ENCODE measurements around the gene WDR46. TPM values are rescaled to one million over a fixed set of nuclear protein-coding genes. Genes with fewer than 3 reads are reported as not detected.

WDR46 gene
- total and polyA plus RNA-seq, 12 donors = 44.0 to 139 (median 57.7) TPM

DNA sequence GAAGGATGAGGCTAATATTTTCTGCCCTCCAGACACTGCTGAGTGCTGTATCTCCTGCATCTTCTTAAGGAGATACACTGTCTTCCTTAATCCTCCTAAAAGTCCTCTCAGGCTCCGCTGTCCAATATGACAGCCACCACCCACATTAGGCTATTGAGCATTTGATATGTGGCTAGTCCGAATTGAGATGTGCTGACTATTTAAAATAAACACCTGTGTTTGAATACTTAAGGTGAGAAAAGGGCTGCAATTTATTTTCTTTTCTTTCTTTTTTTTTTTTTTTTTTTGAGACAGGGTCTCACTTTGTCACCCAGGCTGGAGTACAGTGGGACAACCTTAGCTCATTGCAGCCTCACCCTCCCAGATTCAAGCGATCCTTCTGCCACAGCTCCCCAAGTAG is 12.8 kb upstream of the WDR46 start:
- H3K36me3 ChIP-seq (replicated peaks in 1 of 2) = peaks cover 0 to 48% of the 10 kb centered on the region in 2 donors
- intact Hi-C loops (cut with DNase I) = no loop called here

GRCh38 chr6:33299237-33299944 is 10.4 kb upstream of the WDR46 start:
- no peaks in the 10 kb centered on the region for H3K9me3 ChIP-seq (replicated peaks in 1 of 3)
- peaks cover 21 to 26% of the 10 kb centered on the region in 2 donors for H3K4me1 ChIP-seq (replicated peaks in 1 of 2)
- WGBS, 4 donors = 0 to 1% (median 0%) methylated on average over 13 to 54 of the region's 54 CpGs
- peaks cover 0 to 48% of the 10 kb centered on the region in 2 donors for H3K36me3 ChIP-seq (replicated peaks in 1 of 2)
- H3K27me3 ChIP-seq = no peaks in the 10 kb centered on the region
- peak; percentile 61 to 79 for TF ChIP-seq POLR2A (IDR thresholded peaks at IDR 0.05)
- TF ChIP-seq, protein P1, sequence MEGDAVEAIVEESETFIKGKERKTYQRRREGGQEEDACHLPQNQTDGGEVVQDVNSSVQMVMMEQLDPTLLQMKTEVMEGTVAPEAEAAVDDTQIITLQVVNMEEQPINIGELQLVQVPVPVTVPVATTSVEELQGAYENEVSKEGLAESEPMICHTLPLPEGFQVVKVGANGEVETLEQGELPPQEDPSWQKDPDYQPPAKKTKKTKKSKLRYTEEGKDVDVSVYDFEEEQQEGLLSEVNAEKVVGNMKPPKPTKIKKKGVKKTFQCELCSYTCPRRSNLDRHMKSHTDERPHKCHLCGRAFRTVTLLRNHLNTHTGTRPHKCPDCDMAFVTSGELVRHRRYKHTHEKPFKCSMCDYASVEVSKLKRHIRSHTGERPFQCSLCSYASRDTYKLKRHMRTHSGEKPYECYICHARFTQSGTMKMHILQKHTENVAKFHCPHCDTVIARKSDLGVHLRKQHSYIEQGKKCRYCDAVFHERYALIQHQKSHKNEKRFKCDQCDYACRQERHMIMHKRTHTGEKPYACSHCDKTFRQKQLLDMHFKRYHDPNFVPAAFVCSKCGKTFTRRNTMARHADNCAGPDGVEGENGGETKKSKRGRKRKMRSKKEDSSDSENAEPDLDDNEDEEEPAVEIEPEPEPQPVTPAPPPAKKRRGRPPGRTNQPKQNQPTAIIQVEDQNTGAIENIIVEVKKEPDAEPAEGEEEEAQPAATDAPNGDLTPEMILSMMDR (IDR thresholded peaks at IDR 0.05) = peak; percentile 37 to 81 (median 74)
- intact Hi-C loops (cut with DNase I) = no loop called here
- H3K4me3 ChIP-seq = peak overlapping the region; percentile 56 to 90 (median 78)
- peak; percentile 91 to 96 (median 94) for DNase-seq
- H3K27ac ChIP-seq = peak overlapping the region; percentile 87 to 97 (median 95)

More for the DNA sequence above, 12.8 kb upstream of the WDR46 start:
- H3K4me3 ChIP-seq = no peak overlapping the region
- peaks cover 18 to 31% of the 10 kb centered on the region in 2 donors for H3K4me1 ChIP-seq (replicated peaks in 1 of 2)
- no peak for DNase-seq
- no peaks in the 10 kb centered on the region for H3K9me3 ChIP-seq (replicated peaks in 1 of 3)
- WGBS, 4 donors = 67 to 95% (median 93%) methylated on average over 3 of the region's 3 CpGs
- no peaks in the 10 kb centered on the region for H3K27me3 ChIP-seq
- TF ChIP-seq, protein P1 (IDR thresholded peaks at IDR 0.05) = no peak
- no peak for TF ChIP-seq POLR2A (IDR thresholded peaks at IDR 0.05)
- no peak overlapping the region for H3K27ac ChIP-seq

DNA sequence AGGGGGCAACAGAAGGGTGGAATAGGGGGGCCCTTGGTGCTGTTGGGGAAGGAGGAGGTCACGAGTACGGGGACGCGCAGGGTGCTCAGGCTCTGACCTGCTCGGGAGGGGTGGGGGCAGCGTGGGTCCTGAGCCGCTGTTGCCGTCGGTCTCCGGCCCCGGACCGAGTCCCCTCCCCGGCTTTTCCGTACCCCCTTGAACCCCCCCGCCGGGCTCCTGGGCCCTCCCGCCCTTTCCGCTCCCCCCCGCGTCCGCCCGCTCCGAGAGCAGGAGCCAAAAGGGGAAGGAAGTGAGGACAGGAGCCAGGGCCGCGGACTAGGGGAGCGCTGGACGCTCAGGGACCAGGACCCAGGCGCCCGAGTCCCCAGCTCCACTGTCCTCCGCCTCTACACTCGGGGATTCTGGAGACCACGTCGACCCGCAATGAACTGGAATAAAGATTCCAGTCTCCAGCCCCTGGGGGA is 9.8 kb upstream of the WDR46 start, which contains the start of gene RGL2:
TSS of gene RGL2 (minus strand) at position 170 of the 464 bp plus-strand sequence. CDS start 332 bp downstream, outside the sequence.
- WGBS, 4 donors = 0 to 1% (median 0%) methylated on average over 4 to 34 of the region's 34 CpGs
- peaks cover 21 to 26% of the 10 kb centered on the region in 2 donors for H3K4me1 ChIP-seq (replicated peaks in 1 of 2)
- peaks cover 0 to 48% of the 10 kb centered on the region in 2 donors for H3K36me3 ChIP-seq (replicated peaks in 1 of 2)
- intact Hi-C loops (cut with DNase I) = no loop called here
- peak within 1 kb of the TSS; percentile 87 to 97 (median 95) for H3K27ac ChIP-seq
- no peaks in the 10 kb centered on the region for H3K9me3 ChIP-seq (replicated peaks in 1 of 3)
- H3K27me3 ChIP-seq = no peaks in the 10 kb centered on the region
- peak within 1 kb of the TSS; percentile 67 to 90 (median 86) for H3K4me3 ChIP-seq
- DNase-seq = peak; percentile 84 to 91 (median 87)
- TF ChIP-seq, protein P1 (IDR thresholded peaks at IDR 0.05) = no peak
- no peak for TF ChIP-seq POLR2A (IDR thresholded peaks at IDR 0.05)

DNA sequence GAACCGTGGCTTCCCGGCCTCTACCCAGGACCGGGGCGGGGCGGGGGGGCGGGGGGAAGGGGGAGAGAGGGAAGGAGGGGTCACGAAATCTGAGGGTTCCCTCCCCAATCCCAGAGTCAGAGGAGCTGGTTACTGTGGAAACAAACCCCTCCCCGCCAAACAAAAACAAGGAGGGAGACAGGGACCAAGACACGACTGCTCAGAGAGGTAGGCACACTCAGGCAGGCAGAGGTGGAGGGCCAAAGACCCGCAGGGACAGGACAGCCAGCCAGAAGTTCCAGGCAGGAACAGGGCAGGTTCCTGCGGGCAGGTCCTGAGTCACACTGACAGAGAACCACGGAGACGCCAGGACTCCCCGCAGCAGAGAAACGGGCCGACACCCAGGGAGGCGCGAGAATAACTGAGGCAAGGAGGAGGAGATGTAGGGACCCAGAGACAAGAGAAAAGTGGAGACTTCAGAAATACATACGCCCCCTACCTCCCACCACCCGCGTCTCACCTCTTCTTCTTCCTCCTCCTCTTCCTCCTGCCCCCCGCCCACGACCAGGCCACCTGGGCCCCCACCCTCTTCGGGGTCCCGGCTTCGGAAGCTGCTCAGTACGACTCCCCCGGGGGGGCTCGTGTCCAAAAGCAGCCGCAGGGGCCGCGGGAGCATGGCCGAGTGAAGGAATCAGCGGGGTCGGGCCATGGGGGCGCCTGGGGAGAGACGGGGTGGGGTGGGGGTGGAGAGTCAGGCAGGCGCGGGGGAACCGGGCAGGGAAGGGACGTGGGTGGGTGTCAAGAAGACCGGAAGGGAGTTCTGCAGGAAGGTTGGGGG is 9.1 kb upstream of the WDR46 start:
- DNase-seq = peak; percentile 81 to 92 (median 90)

More for the DNA sequence above, 9.1 kb upstream of the WDR46 start:
- H3K4me1 ChIP-seq (replicated peaks in 1 of 2) = peaks cover 21 to 26% of the 10 kb centered on the region in 2 donors
- H3K27ac ChIP-seq = peak overlapping the region; percentile 46 to 97 (median 95)
- intact Hi-C loops (cut with DNase I) = no loop called here
- no peaks in the 10 kb centered on the region for H3K27me3 ChIP-seq
- peaks cover 0 to 47% of the 10 kb centered on the region in 2 donors for H3K36me3 ChIP-seq (replicated peaks in 1 of 2)
- peak overlapping the region; percentile 22 to 88 (median 76) for H3K4me3 ChIP-seq
- no peaks in the 10 kb centered on the region for H3K9me3 ChIP-seq (replicated peaks in 1 of 3)
- 0 to 2% (median 1%) methylated on average over 24 to 42 of the region's 42 CpGs for WGBS, 4 donors
- peak; percentile 25 to 80 for TF ChIP-seq POLR2A (IDR thresholded peaks at IDR 0.05)
- TF ChIP-seq, protein P1 (IDR thresholded peaks at IDR 0.05) = no peak
